ENCODE measurements around the gene CLEC4G.
"Not testable (repeated sequence)": the region's sequence is repeated elsewhere in the genome, so short reads cannot be mapped to it uniquely, and the experiment has no call there.

The CLEC4G gene

DNA sequence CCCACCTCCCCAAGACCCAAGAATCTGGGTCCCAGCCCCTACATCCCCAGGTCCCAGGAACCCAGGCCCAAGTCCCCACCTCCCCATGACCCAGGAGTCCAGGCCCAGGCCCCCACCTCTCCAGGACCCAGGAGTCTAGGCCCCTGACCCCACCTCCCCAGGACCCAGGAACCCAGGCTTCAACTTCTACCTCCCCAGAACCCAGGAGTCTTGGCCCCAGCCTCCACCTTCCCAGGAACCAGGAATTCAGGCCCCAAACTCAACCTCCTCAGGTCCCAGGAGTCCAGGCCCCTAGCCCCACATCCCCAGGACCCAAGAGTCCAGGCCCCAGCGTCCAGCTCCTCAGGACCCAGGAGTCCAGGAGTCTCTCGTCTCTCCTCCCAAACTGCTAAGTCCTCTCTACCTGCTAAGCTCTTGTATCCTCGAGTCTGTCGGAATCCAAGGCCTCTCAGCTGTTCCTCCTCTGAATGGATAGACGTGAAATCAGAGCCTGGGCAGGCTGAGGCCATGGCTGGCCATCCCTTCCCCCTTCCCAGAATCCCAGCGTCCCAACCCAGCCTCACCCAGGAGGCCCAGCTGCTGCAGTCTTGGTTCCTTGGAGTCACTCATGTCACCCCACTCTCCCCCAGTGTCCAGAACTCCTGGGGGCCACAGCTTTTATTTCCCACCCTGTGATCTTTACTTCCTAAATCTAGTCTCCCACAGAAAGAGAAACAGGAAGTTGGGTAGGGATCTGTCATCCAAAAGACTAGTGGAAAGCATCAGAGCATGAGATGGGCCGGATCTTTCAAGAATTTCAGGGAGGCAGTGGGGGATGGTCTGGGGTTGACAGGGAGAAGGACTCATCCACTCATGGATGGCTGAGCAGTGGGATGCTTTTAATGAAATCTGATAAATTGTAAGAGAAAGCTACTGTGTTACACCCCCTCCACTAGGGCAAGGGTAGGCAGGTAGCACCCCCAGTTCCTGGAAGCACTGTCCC is 15.3 kb upstream of the CLEC4G start, which contains the start of gene CD209:
Gene CD209 (minus strand): TSS at position 632 of the 982 bp plus-strand sequence. CDS start 23 bp downstream, at position 609.
- in situ Hi-C loops (cut with HindIII; ENCODE audit: low sequenced_read_pairs): no loop called here

DNA sequence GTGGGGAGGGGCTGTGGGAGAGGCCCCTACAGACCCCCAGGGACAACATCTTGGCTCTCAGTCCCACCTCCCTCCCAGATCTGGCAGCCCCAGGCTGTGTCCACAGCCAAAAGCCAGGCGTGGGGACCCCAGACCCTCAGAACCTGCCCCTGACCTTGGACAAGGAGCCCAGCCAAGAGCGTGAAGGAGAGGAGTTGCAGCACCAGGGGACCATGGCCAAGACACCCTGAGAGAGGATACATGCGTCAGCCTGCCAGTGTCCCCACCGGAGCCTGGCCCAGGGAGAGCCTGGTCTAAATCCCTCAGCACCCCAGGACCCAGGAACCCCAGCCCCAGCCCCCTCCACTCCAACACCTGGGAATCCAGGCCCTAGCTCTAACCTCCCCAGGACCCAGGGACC is 14.4 kb upstream of the CLEC4G start:
- in situ Hi-C loops (cut with HindIII; ENCODE audit: low sequenced_read_pairs): not testable (repeated sequence)

DNA sequence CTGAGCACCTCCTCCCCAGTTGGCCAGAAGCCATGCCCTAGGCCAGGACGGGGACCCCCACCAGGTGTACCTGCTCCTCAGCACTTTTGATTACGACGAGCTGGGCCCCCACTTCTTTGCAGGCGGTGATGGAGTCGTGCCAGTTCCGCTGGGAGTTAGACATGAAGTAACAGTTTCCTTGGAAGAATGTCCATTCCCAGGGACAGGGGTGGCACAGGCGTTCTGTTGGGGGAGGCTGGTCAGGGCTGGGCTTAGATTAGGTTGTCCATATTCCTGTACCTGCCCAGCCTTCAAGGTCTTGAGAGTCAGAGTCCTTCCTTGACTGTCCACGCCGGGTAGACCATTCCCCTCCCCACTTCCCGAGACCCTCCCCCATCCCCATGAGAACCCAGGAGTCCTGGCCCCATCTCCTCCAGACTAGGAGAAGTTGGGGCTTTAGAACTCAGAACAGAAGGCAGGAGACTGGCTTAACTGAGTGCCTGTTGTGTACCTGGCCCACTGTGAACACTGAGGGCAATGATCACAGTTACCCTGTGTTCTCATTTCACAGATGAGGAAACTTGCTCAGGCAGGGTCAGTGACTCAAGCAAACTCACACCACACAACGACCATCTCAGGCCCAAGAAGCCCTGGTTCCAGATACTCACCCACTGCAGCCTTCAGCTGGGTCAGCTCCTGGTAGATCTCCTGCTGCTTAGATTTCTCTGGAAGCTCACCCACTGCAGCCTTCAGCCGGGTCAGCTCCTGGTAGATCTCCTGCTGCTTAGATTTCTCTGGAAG is 13.2 kb upstream of the CLEC4G start:
- in situ Hi-C loops (cut with HindIII; ENCODE audit: low sequenced_read_pairs): no loop called here

DNA sequence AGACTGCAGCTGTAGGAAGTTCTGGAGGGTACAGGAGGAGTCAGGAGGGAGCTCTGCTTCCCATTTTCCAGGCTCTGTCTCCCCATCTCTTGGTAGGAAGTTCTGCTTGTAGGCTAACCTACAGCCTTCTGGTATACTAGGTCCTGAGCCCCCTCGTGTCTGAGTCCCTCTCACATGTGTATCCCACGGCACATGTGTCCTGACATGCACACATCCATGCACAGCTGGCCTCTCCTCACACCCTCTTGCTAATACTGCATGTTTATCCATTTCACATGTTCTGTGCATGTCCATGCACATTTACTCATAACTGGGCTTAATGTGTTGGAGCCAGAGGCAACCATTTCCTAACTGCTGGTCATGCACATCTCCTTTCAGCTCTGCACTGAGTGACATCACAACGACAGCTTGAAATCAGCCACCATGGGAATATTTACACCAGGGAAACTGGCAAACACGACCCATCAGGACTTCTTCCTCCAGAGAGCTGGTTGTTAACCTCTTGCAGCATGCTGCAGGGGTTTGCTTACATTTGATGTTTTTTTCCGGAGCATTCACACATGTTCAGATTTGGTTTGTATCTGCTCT is 12.4 kb upstream of the CLEC4G start:
- in situ Hi-C loops (cut with HindIII; ENCODE audit: low sequenced_read_pairs): no loop called here

DNA sequence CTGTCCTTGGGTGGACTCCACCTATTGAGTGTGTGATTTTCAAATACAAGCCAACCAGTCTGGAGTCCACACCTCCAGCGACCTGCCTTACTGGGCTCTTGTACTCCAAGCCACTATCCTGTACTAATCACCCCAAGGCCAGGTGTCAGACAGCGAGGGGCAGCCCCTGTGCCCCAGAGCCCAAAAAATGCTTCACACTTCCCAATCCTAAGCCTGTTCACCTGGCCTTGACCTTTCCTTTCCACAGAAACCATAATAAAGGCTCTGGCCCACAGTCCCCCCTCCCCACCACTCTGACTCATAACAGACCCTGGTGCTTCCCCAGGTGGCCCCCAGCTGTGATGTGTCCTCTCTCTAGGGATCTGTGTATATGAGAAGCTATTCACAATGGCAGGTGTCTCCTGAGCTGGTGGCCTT is 11.5 kb upstream of the CLEC4G start:
- in situ Hi-C loops (cut with HindIII; ENCODE audit: low sequenced_read_pairs): no loop called here

DNA sequence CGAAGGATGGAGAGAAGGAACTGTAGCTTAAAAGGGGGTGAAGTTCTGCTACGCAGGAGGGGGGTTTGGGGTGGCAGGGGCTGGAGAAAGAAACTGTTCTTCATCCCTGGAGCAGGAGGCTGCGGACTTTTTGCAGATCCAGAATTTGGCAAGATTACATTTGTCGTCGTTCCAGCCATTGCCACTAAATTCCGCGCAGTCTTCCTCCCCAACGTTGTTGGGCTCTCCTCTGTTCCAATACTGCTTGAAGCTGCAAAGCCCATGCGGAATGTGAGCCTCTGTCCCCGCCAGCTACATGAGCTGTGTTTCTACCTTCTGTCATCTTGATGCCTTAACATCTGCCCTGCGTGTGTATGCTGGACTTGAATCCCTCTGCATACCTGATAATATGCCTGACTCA is 11.1 kb upstream of the CLEC4G start:
- in situ Hi-C loops (cut with HindIII; ENCODE audit: low sequenced_read_pairs): no loop called here

DNA sequence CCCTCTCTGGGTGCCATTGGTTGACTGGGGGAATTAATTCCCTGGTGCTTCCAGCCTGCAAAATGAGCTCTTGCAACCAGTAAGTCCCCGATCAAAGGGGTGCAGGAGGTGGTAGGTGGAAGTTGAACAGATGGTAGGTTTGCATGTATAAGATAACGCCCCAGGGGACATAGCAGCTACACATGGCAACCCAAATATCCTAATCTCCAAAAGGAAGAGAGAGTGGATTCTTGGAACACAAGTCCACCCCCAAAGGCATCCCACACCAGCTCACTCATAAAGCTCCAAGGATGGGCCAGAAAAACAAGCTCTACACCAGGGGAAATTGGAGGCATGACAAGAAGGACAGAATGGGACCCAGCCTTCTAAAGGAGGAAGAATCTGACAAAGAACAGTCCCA is 10.7 kb upstream of the CLEC4G start:
- in situ Hi-C loops (cut with HindIII; ENCODE audit: low sequenced_read_pairs): no loop called here

DNA sequence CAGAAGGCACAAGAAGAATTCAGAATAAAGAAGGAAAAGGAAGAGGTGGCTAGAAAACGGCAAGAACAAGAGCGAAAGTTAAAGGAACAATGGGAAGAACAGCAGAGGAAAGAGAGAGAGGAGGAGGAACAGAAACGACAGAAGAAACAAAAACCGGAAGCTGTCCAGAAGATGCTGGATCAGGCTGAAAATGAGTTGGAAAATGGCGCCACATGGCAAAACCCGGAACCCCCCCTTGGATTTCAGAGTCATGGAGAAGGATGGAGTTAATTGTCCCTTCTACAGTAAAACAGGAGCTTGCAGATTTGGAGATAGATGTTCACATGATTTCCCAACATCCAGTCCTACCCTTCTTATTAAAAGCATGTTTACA is 8.8 kb upstream of the CLEC4G start:
- in situ Hi-C loops (cut with HindIII; ENCODE audit: low sequenced_read_pairs): no loop called here

DNA sequence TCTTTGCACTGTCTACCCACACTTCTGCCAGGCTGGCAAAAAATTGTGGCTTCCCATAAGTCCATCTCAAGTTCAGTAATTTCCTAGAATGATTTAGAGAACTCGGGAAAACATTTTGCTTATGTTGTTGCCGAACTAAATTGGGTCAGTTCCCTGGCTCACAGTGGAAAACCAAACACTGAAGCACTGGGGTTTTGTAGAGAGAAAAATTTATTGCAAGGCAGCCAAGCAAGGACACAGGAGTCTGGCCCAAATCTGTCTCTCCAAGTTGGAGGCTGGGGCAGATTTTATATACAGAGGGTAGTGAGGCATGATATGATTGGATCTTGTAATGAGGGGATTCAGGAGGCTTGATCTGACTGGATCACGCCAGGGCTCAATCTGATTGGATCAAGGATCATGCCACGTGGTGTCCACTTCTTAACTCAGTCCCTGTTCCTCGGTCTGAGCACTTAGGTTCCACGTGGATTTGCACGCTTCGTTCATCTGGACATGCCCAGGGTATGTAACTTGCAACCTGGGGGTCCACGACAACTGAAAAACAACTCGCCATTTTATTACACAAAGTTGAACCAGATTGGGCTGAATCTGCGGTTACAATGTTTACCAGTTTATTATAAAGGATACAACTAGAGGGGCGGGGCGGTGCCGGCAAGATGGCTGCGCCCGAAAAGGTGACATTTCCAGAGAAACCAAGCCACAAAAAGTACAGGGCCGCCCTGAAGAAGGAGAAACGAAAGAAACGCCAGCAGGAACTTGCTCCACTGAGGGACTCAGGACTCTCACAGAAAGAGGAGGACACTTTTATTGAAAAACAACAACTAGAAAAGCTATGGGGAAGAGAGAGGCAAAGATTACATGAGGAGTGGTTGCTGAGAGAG is 8.1 kb upstream of the CLEC4G start:
- in situ Hi-C loops (cut with HindIII; ENCODE audit: low sequenced_read_pairs): loop anchor here (5.0 kb wide), 1 partner anchor 52 kb away; no protein-coding TSS in a partner anchor

DNA sequence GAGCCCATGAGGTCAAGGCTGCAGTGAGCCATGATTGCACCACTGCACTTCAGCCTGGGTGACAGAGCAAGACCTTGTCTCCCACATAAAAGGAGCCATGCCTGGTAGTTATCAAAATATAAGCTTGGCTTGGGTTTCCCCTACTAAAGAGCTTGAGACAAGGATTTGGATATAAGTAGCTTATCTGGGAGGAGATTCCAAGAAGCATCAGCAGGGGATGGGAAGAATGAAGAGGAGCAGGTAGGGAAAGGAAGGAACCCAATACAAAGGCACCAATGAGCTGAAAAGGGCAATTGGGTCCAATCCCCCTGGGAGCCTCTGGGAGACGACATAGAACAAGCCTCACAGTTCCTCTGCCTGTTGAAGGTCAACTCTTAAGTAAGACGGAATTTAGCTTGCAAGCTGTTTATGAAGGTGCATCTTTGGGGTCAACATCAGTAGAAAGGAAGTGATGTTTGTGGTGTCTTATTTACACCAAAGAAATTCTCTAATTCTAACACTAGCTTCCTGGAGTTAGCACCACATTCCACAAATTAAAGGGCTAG is 7.4 kb upstream of the CLEC4G start:
- in situ Hi-C loops (cut with HindIII; ENCODE audit: low sequenced_read_pairs): loop anchor here (5.0 kb wide), 1 partner anchor 53 kb away; no protein-coding TSS in a partner anchor

DNA sequence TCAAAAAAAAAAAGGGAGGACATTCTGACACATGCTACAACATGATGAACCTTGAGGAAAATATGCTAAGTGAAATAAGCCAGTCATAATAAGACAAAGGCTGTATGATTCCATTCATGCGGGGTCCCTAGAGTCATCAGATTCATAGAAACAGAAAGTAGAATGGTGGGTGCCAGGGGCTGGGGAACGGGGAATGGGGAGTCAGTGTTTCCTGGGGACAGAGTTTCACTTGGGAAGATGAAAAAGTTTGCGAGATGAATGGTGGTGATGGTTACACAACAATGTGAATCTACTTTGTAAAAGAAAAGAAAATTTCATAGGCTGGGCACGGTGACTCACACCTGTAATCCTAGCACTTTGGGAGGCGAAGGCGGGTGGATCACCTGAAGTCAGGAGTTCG is 6.1 kb upstream of the CLEC4G start:
- in situ Hi-C loops (cut with HindIII; ENCODE audit: low sequenced_read_pairs): loop anchor here (5.0 kb wide), 1 partner anchor 54 kb away; no protein-coding TSS in a partner anchor

DNA sequence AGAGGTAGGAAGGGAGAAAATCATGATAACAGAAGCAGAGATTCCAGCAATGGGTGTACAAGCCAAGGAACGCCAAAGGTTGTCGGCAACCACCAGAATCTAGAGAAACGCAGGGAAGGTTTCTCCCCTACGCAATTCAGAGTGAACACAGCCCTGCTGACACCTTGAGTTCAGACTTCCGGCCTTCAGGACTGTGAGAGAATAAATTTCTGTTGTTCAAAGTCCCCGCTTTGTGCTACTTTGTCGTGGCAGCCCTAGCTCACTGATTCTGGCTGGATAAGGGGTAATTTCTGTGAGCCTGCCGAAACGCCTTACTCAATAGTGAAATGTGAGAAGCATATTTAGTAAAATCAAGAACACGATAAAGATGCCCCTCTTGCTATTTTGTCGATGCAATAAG is 5.3 kb upstream of the CLEC4G start:
- in situ Hi-C loops (cut with HindIII; ENCODE audit: low sequenced_read_pairs): loop anchor here (5.0 kb wide), 1 partner anchor 55 kb away; no protein-coding TSS in a partner anchor

DNA sequence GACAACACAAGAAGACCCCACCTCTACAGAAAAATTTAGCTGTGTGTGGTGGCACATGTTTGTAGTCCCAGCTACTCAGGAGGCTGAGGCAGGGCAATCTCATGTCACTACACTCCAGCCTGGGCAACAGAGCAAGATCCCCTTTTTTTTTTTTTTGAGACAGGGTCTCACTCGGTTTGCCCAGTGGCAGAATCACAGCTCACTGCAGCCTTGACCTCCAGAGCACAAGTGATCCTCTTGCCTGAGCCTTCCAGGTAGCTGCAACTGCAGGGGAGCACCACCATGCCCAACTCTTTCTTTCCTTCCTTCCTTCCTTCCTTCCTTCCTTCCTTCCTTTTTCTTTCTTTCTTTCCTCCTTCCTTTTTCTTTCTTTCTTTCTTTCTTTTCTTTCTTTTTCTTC is 4.2 kb upstream of the CLEC4G start:
- in situ Hi-C loops (cut with HindIII; ENCODE audit: low sequenced_read_pairs): loop anchor here (5.0 kb wide), 1 partner anchor 56 kb away; no protein-coding TSS in a partner anchor

DNA sequence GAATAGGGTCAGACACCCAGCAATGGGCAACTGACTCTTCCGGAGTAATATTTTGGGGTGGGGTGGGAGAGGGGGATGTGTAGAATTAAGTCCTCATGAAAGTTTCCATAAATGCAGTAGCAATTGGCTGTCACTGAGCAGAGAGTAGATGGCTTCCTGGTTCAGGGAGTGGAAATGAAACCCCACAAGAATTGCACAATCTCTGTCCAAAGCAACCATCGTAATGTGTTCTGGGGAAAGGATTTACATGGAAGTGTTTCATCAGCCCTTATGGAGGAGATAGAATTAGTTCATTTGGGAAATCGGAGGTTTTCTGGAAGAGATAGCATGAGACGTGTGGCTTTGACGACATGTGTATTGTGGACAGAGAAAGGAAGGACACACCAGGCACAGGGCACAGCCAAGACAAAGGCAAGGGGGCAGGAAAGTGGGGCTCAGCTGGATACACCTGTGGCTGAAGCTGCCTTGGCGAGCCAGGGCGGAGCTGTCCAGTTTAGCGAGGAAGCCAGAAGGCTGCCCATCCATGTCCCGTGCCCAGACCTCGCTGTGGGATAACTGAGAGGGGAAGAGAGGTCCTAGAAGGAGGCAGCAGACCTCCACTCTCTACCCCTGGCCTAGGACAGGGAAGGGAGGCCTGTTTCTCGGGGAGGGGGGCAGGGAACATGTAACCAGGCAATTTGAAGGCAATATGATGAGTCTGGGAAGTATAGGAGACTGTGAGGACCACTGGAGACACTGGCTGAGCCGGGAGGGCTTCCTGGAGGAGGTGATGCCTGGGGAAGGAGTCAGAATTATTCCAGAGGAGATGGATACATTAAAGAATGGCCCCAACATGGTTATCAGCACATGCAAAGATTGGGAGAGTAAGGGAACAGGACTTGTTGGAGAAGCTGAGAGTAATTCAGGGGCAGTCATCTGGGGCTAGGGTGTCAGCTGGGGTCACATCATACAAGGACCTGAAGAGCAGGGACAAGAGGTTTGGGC is 2.6 kb upstream of the CLEC4G start:
- in situ Hi-C loops (cut with HindIII; ENCODE audit: low sequenced_read_pairs): loop anchor here (5.0 kb wide), 1 partner anchor 58 kb away; no protein-coding TSS in a partner anchor

DNA sequence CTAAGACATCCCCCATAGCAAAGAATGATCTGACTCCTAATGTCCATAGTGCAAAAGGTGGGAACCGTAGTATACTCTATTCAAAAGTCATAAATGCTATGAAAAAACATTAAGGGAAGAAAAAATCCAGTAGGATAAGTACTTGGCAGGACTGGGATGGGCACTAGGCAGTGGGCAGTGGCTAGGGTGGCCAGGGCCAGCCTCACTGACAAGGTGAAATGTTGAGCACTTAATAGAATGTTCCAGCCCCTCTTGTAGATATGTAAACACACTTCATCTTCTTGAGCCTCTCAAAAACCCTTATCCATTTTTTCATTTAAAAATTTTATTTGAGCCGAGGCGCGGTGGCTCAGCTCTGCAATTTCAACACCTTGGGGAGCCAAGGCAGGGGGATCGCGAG is 1.5 kb upstream of the CLEC4G start:
- in situ Hi-C loops (cut with HindIII; ENCODE audit: low sequenced_read_pairs): no loop called here

DNA sequence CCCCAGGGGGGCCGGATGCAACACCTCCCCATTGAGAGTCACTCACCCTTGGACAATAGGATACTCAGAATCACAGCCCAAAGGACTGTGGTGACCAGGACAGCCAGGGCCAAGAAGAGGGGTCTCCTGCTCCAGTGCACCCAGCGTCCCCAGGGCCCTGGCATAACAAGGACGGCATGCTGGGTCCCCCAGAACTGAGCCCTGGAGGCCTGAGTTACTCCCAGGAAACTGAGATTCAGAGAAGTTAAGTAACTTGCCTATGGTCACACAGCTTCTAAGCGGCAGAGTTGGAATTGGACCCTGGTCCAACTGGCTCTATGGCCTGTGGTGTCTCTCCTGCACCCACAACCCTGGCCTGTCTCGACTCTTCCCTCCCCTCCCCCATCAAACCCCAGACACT is 295 bp downstream of the CLEC4G start:
- in situ Hi-C loops (cut with HindIII; ENCODE audit: low sequenced_read_pairs): no loop called here

DNA sequence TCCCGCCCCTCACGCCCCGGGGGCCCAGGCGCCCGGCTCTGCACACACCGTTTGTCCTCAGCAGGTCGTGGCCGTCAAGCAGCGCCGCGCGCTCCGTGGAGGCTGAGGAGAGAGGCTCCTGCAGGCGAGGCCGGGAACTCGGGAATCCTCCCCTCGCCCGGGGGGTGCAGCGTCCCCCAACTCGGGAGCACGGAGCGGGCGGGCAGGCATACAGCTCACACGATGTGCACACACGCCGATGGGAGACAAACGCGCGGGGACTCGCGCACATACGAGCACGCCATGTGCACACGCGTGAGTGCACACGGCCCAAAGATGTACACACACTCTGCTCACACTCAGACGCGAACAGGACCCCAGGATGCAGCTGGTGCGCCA is 703 bp downstream of the CLEC4G start:
- in situ Hi-C loops (cut with HindIII; ENCODE audit: low sequenced_read_pairs): no loop called here
